HCT116 (cell line): ENCODE data around the gene PRM2. TPM values are rescaled to one million over a fixed set of nuclear protein-coding genes. Genes with fewer than 3 reads are reported as not detected.

Source experiments
- ATAC-seq: fragments of 200-7000 bp; cut with Tn5 transposase; 2 replicates; pipeline ENCODE4 v1.9.1; 2020; ENCODE audit warnings: mild to moderate bottlenecking, moderate library complexity
- BruUV-seq: library from RNA; stranded (reverse); fragments of 400-500 nt; replicated peaks from 2 replicates; lab custom pipeline; 2021; lab: Mats Ljungman, UMichigan
- CTCF ChIA-PET: fragments of 300-600 bp; sonication (Branson Sonifier 250); formaldehyde crosslinking; loops from one replicate; lab custom pipeline; 2021; ENCODE audit warnings: antibody characterized with exemption; lab: Charles Lee
- POLR2A ChIA-PET: fragments of 300-600, 350-600 bp; sonication (Branson Sonifier 250); formaldehyde crosslinking; loops from one replicate; lab custom pipeline; 2021; ENCODE audit warnings: antibody characterized with exemption; lab: Charles Lee
- RAD21 ChIA-PET, 2 experiments: fragments of 300-600 bp; sonication (Branson Sonifier 250); formaldehyde crosslinking; loops; one replicate each; lab custom pipeline; 2023; ENCODE audit warnings: low total read pairs in 2 of 2; ENCODE audit not compliant: uncharacterized antibody in 2 of 2, unreplicated experiment in 2 of 2, low non-redundant PET in 1 of 2; lab: Charles Lee
- DNase-seq: peaks from one replicate; pipeline ENCODE4 v3.0.0-alpha.2; 2010; ENCODE audit warnings: low read depth, low spot score
- H2AFZ ChIP-seq: fragments of 200-600 bp; shearing (Covaris generic), sonication (generic); 2 replicates; pipeline ENCODE4 v1.6.1; 2017; ENCODE audit warnings: low read depth, mixed run types, mixed read lengths, antibody characterized with exemption, low read length; ENCODE audit not compliant: poor library complexity, severe bottlenecking
- H3K27ac ChIP-seq: 2 replicates; pipeline ENCODE4 v1.5.1; 2012; ENCODE audit warnings: low read depth, low read length
- H3K27me3 ChIP-seq: fragments of 200-600 bp; sonication (generic); 2 replicates; pipeline ENCODE4 v1.6.1; 2016; ENCODE audit warnings: mixed run types, low read length, mixed read lengths; ENCODE audit not compliant: insufficient read depth
- H3K36me3 ChIP-seq, 2 experiments: fragments of 200-500 bp in 1 of 2; fragments of 200-600 bp in 1 of 2; sonication (Bioruptor generic) in 1 of 2; sonication (generic) in 1 of 2; 2 replicates each; pipeline versions ENCODE4 v1.5.1 to v1.6.1; 2014 to 2016; ENCODE audit warnings: low read length in 2 of 2, inconsistent platforms in 1 of 2, mixed read lengths in 1 of 2, mixed run types in 1 of 2; ENCODE audit not compliant: insufficient read depth in 2 of 2, control insufficient read depth in 1 of 2
- H3K4me1 ChIP-seq, 2 experiments: fragments of 200-600 bp in 1 of 2; sonication (generic) in 1 of 2; 2 replicates each; pipeline versions ENCODE4 v1.5.1 to v1.6.1; 2012 to 2017; ENCODE audit warnings: low read length in 2 of 2, inconsistent platforms in 1 of 2, mild to moderate bottlenecking in 1 of 2, mixed read lengths in 1 of 2, mixed run types in 1 of 2, moderate library complexity in 1 of 2; ENCODE audit not compliant: insufficient read depth in 2 of 2, control insufficient read depth in 1 of 2
- H3K4me2 ChIP-seq: fragments of 200-600 bp; sonication (generic); 2 replicates; pipeline ENCODE4 v1.6.1; 2017; ENCODE audit warnings: mixed run types, low read length, mixed read lengths
- H3K4me3 ChIP-seq, 2 experiments: fragments of 200-600 bp in 1 of 2; sonication (generic) in 1 of 2; replicated peaks in 1 of 2; 2 replicates each; pipeline ENCODE4 v1.5.1; 2011 to 2016; ENCODE audit warnings: low read length in 2 of 2, control low read depth in 1 of 2, low read depth in 1 of 2, mild to moderate bottlenecking in 1 of 2, mixed read lengths in 1 of 2, mixed run types in 1 of 2
- H3K79me2 ChIP-seq: fragments of 200-600 bp; sonication (generic); 2 replicates; pipeline ENCODE4 v1.6.1; 2017; ENCODE audit warnings: mild to moderate bottlenecking, mixed run types, low read length, moderate library complexity, mixed read lengths; ENCODE audit not compliant: insufficient read depth
- H3K9ac ChIP-seq: fragments of 200-600 bp; sonication (generic); 2 replicates; pipeline ENCODE4 v1.6.1; 2016; ENCODE audit warnings: low read length, mixed read lengths
- H3K9me2 ChIP-seq: fragments of 200-600 bp; sonication (generic), shearing (Covaris generic); 2 replicates; pipeline ENCODE4 v1.6.1; 2017; ENCODE audit warnings: mixed run types, mild to moderate bottlenecking, moderate library complexity; ENCODE audit not compliant: insufficient read depth
- H3K9me3 ChIP-seq, 2 experiments: fragments of 200-500 bp in 1 of 2; fragments of 200-600 bp in 1 of 2; sonication (Bioruptor generic) in 1 of 2; sonication (generic) in 1 of 2; 2 replicates each; pipeline ENCODE4 v1.6.1; 2014 to 2017; ENCODE audit warnings: low read length in 2 of 2, mixed read lengths in 2 of 2, inconsistent platforms in 1 of 2, low read depth in 1 of 2, mild to moderate bottlenecking in 1 of 2, mixed run types in 1 of 2, moderate library complexity in 1 of 2; ENCODE audit not compliant: control insufficient read depth in 1 of 2, insufficient read depth in 1 of 2
- H4K20me1 ChIP-seq: fragments of 200-600 bp; sonication (generic), shearing (Covaris generic); 2 replicates; pipeline ENCODE4 v1.6.1; 2017; ENCODE audit warnings: mixed run types, mild to moderate bottlenecking, moderate library complexity; ENCODE audit not compliant: insufficient read depth
- ATF3 ChIP-seq: IDR thresholded peaks from 2 replicates; pipeline ENCODE4 v1.6.1; 2012
- ELF1 ChIP-seq: IDR thresholded peaks from 2 replicates; pipeline ENCODE4 v1.6.1; 2012; ENCODE audit warnings: low read depth, borderline replicate concordance
- EZH2phosphoT487 ChIP-seq: fragments of 200-600 bp; IDR thresholded peaks from 2 replicates; pipeline ENCODE4 v1.6.1; 2018; ENCODE audit warnings: antibody characterized with exemption, borderline replicate concordance
- FOSL1 ChIP-seq: IDR thresholded peaks from 2 replicates; pipeline ENCODE4 v1.6.1; 2012; ENCODE audit warnings: low read depth
- JUND ChIP-seq: IDR thresholded peaks from 2 replicates; pipeline ENCODE4 v1.6.1; 2012
- POLR2A ChIP-seq: IDR thresholded peaks from 2 replicates; pipeline ENCODE4 v1.7.0; 2011; ENCODE audit warnings: borderline replicate concordance; ENCODE audit not compliant: insufficient read depth, insufficient read length; ENCODE audit errors: extremely low read depth
- RAD21 ChIP-seq: IDR thresholded peaks from 2 replicates; pipeline ENCODE4 v1.6.1; 2012; ENCODE audit warnings: low read depth, mild to moderate bottlenecking
- REST ChIP-seq: IDR thresholded peaks from 2 replicates; pipeline ENCODE4 v1.6.1; 2012; ENCODE audit warnings: low read depth
- SP1 ChIP-seq: IDR thresholded peaks from 2 replicates; pipeline ENCODE4 v1.6.1; 2012; ENCODE audit warnings: low read depth
- TCF7L2 ChIP-seq: IDR thresholded peaks from 2 replicates; pipeline ENCODE4 v1.7.0; 2011; ENCODE audit warnings: borderline replicate concordance, inconsistent platforms; ENCODE audit not compliant: insufficient read depth, insufficient read length; ENCODE audit errors: extremely low read depth
- intact Hi-C: fragments of 100-400 bp; cut with micrococcal nuclease; formaldehyde crosslinking; loops from 2 replicates; pipeline ENCODE4 v1.10.0; 2022
- total RNA-seq: library from RNA; stranded (reverse); gene quantifications from one replicate; pipeline ENCODE4 v1.2.1, GENCODE V29; 2021; ENCODE audit not compliant: unreplicated experiment
- TF ChIP-seq, protein P1 (sequence below), 3 experiments: fragments of 200-600 bp in 1 of 3; sonication (generic) in 1 of 3; IDR thresholded peaks in 2 of 3; conservative IDR thresholded peaks in 1 of 3; 2 replicates each; pipeline ENCODE4 v1.5.1; 2012 to 2017; ENCODE audit warnings: low read depth in 2 of 3, low read length in 2 of 3, antibody characterized with exemption in 1 of 3, borderline replicate concordance in 1 of 3, control low read depth in 1 of 3, mild to moderate bottlenecking in 1 of 3, mixed read lengths in 1 of 3, mixed run types in 1 of 3, moderate library complexity in 1 of 3; ENCODE audit not compliant: insufficient read depth in 1 of 3

Gene PRM2
- total RNA-seq, 1 experiment from 2014 or later: not detected

DNA sequence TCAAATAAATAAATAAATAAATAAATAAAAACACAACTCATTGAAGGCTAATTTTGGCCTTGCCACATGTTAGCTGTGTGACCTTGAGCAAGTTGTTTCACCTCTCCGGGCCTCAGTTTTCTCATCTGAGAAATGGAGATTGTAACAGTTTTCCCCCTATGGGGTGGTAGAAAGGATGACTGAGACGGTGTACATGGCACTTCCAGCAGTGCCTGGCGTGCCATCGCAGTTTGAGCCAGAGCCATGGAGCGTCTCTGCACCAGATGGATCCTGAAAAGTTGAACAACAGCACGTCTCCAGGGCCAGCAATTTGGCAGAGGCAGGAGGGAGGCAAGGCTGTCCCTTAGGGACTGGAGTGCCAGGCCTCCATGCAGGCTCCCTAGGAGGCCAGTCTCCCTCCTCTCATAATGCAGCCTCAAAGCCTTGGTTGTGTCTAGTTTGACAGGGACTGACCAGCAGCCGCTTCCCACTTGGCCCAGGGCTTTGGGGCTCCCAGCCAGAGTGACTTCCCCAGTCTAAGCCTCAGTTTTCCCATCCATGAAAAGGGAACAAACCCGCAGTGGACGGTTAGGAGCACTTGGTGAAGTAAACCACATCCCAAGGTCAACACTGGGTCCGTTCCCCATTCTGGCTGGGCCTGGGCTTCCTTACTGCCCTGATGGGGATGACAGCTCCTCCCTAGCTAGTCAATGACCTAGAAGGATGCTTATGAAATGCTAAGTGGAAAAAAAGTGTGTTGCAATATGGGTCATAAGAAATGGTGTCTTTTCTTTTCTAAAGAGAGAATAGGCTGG lies 39.6 kb downstream of the PRM2 start:
- H3K9ac ChIP-seq: no peak overlapping the region
- H3K36me3 ChIP-seq: no peaks in the 10 kb centered on the region
- RAD21 ChIA-PET: no interaction called here
- intact Hi-C loops: no loop called here
- no peak overlapping the region for H2AFZ ChIP-seq
- H3K27me3 ChIP-seq: no peaks in the 10 kb centered on the region
- no peaks in the 10 kb centered on the region for H3K9me3 ChIP-seq
- no TSS peak for BruUV-seq
- no peaks in the 10 kb centered on the region for H4K20me1 ChIP-seq
- DNase-seq (no peak), ATAC-seq (no peak)
- H3K4me3 ChIP-seq: no peak overlapping the region
- no peak overlapping the region for H3K27ac ChIP-seq
- H3K4me1 ChIP-seq: peaks cover 0 to 15% of the 10 kb centered on the region in 2 experiments; a peak in 2 of 4 replicates
- H3K4me2 ChIP-seq: no peak overlapping the region
- CTCF ChIA-PET: no interaction called here
- POLR2A ChIA-PET: no interaction called here
- TF ChIP-seq RAD21 (no peak), SP1 (no peak), ELF1 (no peak), FOSL1 (no peak), REST (no peak), POLR2A (no peak), JUND (no peak), ATF3 (no peak), TCF7L2 (no peak), EZH2phosphoT487 (no peak)
- TF ChIP-seq, protein P1, sequence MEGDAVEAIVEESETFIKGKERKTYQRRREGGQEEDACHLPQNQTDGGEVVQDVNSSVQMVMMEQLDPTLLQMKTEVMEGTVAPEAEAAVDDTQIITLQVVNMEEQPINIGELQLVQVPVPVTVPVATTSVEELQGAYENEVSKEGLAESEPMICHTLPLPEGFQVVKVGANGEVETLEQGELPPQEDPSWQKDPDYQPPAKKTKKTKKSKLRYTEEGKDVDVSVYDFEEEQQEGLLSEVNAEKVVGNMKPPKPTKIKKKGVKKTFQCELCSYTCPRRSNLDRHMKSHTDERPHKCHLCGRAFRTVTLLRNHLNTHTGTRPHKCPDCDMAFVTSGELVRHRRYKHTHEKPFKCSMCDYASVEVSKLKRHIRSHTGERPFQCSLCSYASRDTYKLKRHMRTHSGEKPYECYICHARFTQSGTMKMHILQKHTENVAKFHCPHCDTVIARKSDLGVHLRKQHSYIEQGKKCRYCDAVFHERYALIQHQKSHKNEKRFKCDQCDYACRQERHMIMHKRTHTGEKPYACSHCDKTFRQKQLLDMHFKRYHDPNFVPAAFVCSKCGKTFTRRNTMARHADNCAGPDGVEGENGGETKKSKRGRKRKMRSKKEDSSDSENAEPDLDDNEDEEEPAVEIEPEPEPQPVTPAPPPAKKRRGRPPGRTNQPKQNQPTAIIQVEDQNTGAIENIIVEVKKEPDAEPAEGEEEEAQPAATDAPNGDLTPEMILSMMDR (IDR thresholded peaks at IDR 0.05 in 2 of 3, conservative IDR thresholded peaks at IDR 0.05 in 1 of 3; ENCODE audit: borderline replicate concordance in 1 of 3, insufficient read depth in 1 of 3, low read depth in 2 of 3, low read length in 2 of 3): no peak
- H3K9me2 ChIP-seq: no peaks in the 10 kb centered on the region
- no peaks in the 10 kb centered on the region for H3K79me2 ChIP-seq
